Psoas muscle (tissue), 8 donors: ENCODE measurements around the gene CAMSAP1. TPM values are rescaled to one million over a fixed set of nuclear protein-coding genes. Genes with fewer than 3 reads are reported as not detected.

Experiments used
- ATAC-seq, 4 donors: fragments of 200-7000 bp; cut with Tn5 transposase; one replicate each; pipeline ENCODE4 v1.9.1; 2020; ENCODE audit warnings: moderate library complexity in 3 of 4, mild to moderate bottlenecking in 2 of 4
- DNase-seq, 2 donors: peaks; one replicate each; pipeline ENCODE4 v3.0.0-alpha.2; 2020
- H3K27ac ChIP-seq: fragments of 200-600 bp; one replicate; pipeline ENCODE4 v1.8.0; 2022
- H3K27me3 ChIP-seq, 3 donors: fragments of 200-600 bp in 1 of 3; one replicate each; pipeline versions ENCODE4 v1.6.1 to v1.8.0; 2013 to 2022; ENCODE audit warnings: low read length in 2 of 3, mild to moderate bottlenecking in 2 of 3, moderate library complexity in 1 of 3; ENCODE audit not compliant: insufficient read depth in 3 of 3
- H3K36me3 ChIP-seq, 2 donors: fragments of 200-600 bp in 1 of 2; one replicate each; pipeline versions ENCODE4 v1.6.1 to v1.8.0; 2013 to 2022; ENCODE audit warnings: low read depth in 1 of 2, mild to moderate bottlenecking in 1 of 2, moderate library complexity in 1 of 2; ENCODE audit not compliant: insufficient read depth in 1 of 2
- H3K4me1 ChIP-seq: fragments of 200-600 bp; one replicate; pipeline ENCODE4 v1.8.0; 2022
- H3K4me3 ChIP-seq: fragments of 200-600 bp; one replicate; pipeline ENCODE4 v1.8.0; 2022; ENCODE audit warnings: mild to moderate bottlenecking
- H3K9me3 ChIP-seq: fragments of 200-600 bp; one replicate; pipeline ENCODE4 v1.8.0; 2022
- WGBS, 3 donors: extraction: QIAGEN DNeasy Blood & Tissue Kit; methylation state at CpG; one replicate each; pipeline versions ENCODE4 v1.1.6 to v1.1.7; 2013; 5-methylcytosine and 5-hydroxymethylcytosine counted together
- intact Hi-C, 2 donors: fragments of 100-400 bp; cut with DNase I; formaldehyde crosslinking; loops; one replicate each; pipeline versions ENCODE4 v1.11.0 to v1.14.2; 2022
- polyA plus RNA-seq, 3 donors: library from polyadenylated mRNA; stranded (reverse); fragments of 200-250 nt; gene quantifications; one replicate each; pipeline ENCODE4 v1.2.3, GENCODE V29; 2013
- total RNA-seq, 4 donors: library from RNA; stranded (reverse); fragmentation: NEBNext Ultra II Directional in 2 of 4; extraction: Animal tissue kit (Norgen Biotek cat#: 25700) in 2 of 4; gene quantifications; one replicate each; pipeline versions ENCODE4 v1.2.1 to v1.2.4, GENCODE V29; 2021 to 2023
- TF ChIP-seq, protein P1 (sequence below): fragments of 200-600 bp; IDR thresholded peaks from one replicate; pipeline ENCODE4 v1.8.0; 2022; ENCODE audit warnings: antibody characterized with exemption
- donor health status: healthy with polysubstance abuse.
- donor health status: DM: no; HTN: no; CAD: no; lungs with moderate emphysema.
- donor health status: Bipolar disorder and iron deficiency.
- donor health status: healthy.
- donor health status: DM: yes; HTN: yes; CAD: no.
- donor health status: DM: no; HTN: no; CAD: no.
- donor health status: DM: no; HTN: no; CAD: no.
- donor health status: DM: yes; HTN: yes; CAD: no.

CAMSAP1 gene
- total and polyA plus RNA-seq, 7 donors = 21.3 to 51.5 (median 41.5) TPM

DNA sequence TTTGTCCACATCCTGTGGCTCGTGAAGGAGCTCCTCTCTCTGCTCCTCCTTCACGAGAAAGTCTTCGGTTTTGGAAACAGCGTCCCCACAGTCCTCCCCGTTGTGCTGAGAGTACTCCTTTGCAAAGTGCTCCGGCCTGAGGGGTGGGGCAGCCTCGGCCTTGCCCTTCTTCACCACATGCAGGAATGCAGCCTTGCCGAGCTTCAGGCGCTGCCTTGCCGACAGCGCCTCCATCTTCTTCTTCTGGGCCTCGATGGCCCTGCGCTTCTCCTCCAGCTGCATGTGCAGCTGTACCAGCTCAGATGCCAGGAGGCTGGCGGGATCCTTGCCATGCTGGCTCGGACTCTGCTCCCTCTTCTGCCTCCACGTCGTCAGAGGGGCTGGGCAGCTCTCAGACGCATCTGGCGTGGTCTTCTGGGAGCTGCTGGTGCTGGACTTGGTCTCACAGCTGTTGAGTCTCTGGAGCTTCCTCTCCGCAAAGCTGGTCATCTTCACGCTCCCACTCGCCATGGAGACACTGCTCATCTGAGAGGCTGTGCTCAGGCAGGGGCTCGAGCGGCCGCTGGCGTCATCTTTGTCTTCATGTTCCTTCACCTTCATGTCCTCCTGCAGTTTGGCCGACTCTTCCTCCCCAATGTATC, 85.5 kb downstream of the CAMSAP1 start:
- ATAC-seq = no peak
- Histone ChIP-seq H3K9me3 (no peaks in the 10 kb centered on the region), H3K27me3 (no peaks in the 10 kb centered on the region), H3K36me3 (peaks cover 7 to 86% of the 10 kb centered on the region in 2 donors), H3K4me3 (no peak overlapping the region), H3K4me1 (no peaks in the 10 kb centered on the region), H3K27ac (no peak overlapping the region)
- intact Hi-C loops = no loop called here
- TF ChIP-seq, protein P1, sequence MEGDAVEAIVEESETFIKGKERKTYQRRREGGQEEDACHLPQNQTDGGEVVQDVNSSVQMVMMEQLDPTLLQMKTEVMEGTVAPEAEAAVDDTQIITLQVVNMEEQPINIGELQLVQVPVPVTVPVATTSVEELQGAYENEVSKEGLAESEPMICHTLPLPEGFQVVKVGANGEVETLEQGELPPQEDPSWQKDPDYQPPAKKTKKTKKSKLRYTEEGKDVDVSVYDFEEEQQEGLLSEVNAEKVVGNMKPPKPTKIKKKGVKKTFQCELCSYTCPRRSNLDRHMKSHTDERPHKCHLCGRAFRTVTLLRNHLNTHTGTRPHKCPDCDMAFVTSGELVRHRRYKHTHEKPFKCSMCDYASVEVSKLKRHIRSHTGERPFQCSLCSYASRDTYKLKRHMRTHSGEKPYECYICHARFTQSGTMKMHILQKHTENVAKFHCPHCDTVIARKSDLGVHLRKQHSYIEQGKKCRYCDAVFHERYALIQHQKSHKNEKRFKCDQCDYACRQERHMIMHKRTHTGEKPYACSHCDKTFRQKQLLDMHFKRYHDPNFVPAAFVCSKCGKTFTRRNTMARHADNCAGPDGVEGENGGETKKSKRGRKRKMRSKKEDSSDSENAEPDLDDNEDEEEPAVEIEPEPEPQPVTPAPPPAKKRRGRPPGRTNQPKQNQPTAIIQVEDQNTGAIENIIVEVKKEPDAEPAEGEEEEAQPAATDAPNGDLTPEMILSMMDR = no peak
- WGBS, 3 donors = 64 to 81% (median 76%) methylated on average over 27 of the region's 27 CpGs
- DNase-seq = no peak

DNA sequence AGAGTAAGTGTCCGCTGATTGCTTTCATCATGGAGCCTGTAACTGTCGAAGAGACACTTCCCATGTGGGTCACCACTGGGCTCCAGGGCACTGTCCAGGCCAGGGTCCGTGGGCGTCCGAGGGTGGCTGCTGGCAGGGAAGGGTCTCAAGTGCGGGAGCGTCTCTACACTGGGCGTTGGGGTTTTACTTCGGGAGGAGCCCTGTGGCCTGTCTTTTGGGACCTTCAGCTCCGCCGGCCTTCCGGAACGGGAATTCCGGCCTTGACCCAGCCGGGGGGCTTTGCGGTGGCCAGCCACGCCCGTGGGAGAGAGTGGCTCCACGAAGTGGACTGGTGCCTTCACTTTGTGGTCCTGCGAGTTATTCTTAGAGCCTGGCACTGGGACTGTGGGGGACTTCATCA, 86.2 kb downstream of the CAMSAP1 start:
- H3K27me3 ChIP-seq = no peaks in the 10 kb centered on the region
- DNase-seq = no peak
- no peaks in the 10 kb centered on the region for H3K4me1 ChIP-seq
- 92 to 95% (median 92%) methylated on average over 20 of the region's 20 CpGs for WGBS, 3 donors
- no peak for ATAC-seq
- no peak overlapping the region for H3K27ac ChIP-seq
- intact Hi-C loops = no loop called here
- TF ChIP-seq, protein P1 = no peak
- H3K36me3 ChIP-seq = peaks cover 7 to 92% of the 10 kb centered on the region in 2 donors
- no peak overlapping the region for H3K4me3 ChIP-seq
- no peaks in the 10 kb centered on the region for H3K9me3 ChIP-seq

DNA sequence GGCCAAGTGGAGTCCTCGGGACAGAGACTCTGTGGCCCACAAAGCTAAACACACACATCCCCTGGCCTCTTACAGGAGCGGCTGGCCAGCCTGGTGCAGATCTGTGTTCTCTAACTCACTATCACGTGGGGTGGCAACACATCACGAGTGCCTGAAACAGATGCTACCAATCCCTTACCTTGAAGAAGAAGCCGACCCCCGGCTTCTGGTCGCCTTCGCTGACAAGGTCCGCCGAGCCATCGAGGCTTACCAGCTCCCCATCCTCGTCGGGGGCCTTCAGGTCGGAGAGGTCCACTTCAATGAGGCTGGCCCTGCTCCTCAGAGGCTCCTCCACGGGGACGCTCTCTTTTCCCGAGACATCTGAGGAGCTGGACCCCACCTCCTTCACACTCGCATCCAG, 86.7 kb downstream of the CAMSAP1 start:
- TF ChIP-seq, protein P1 = no peak
- 93% methylated on average over 18 of the region's 18 CpGs for WGBS, 3 donors
- no peaks in the 10 kb centered on the region for H3K4me1 ChIP-seq
- no peak for DNase-seq
- ATAC-seq = no peak
- H3K27ac ChIP-seq = no peak overlapping the region
- H3K27me3 ChIP-seq = no peaks in the 10 kb centered on the region
- no peaks in the 10 kb centered on the region for H3K9me3 ChIP-seq
- H3K4me3 ChIP-seq = no peak overlapping the region
- intact Hi-C loops = no loop called here
- H3K36me3 ChIP-seq = peaks cover 7 to 92% of the 10 kb centered on the region in 2 donors

DNA sequence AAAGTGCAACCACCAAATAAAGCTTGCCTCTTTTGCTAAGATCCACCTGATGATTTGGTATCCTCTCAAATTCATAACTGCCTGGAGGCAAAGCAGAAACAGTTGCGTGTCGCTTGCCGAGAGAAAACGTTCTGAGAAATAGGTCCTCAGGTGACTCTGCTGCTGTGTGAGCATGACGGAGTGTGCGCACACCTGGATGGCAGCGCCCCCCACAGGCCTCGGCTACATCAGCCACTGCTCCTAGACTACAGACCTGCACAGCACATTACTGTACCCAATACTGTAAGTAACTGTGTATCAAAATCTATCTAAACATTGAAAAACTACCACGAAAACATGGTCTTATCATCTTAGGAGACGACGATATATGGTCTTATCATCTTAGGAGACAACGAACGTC, 87.4 kb downstream of the CAMSAP1 start:
- Histone ChIP-seq H3K9me3 (no peaks in the 10 kb centered on the region), H3K27ac (no peak overlapping the region), H3K27me3 (no peaks in the 10 kb centered on the region), H3K4me3 (no peak overlapping the region), H3K36me3 (peaks cover 12 to 97% of the 10 kb centered on the region in 2 donors), H3K4me1 (no peaks in the 10 kb centered on the region)
- WGBS, 3 donors = 88 to 95% (median 94%) methylated on average over 13 of the region's 13 CpGs
- DNase-seq (no peak), ATAC-seq (no peak)
- intact Hi-C loops = no loop called here
- TF ChIP-seq, protein P1 = no peak
